ENCODE measurements around the gene RNF227.

RNF227 gene

GRCh38 chr17:7888184-7888920, 27.7 kb downstream of the RNF227 start, which contains the start of gene CHD3:
Gene CHD3 (plus strand): TSS chr17:7888789. CDS start chr17:7889001, 212 bp downstream.
- TF ChIP-seq MYC (IDR thresholded peaks at IDR 0.05; ENCODE audit: low read depth, low read length) (no peak), CTCF (IDR thresholded peaks at IDR 0.05; ENCODE audit: low read depth, low read length) (no peak), POLR2A (IDR thresholded peaks at IDR 0.05; ENCODE audit: extremely low read depth, insufficient read length) (no peak), MAX (IDR thresholded peaks at IDR 0.05; ENCODE audit: low read depth, low read length) (no peak)
- DNase-seq (ENCODE audit: low read depth): no peak
- peak within 1 kb of the TSS; percentile 73 for H3K4me3 ChIP-seq (ENCODE audit: low read depth, low read length)

- H3K4me3 ChIP-seq (ENCODE audit: low read depth, low read length): peak overlapping the region; percentile 73
- no peak for TF ChIP-seq POLR2A (IDR thresholded peaks at IDR 0.05; ENCODE audit: extremely low read depth, insufficient read length)
- no peak for TF ChIP-seq MAX (IDR thresholded peaks at IDR 0.05; ENCODE audit: low read depth, low read length)
- TF ChIP-seq CTCF (IDR thresholded peaks at IDR 0.05; ENCODE audit: low read depth, low read length): no peak
- TF ChIP-seq MYC (IDR thresholded peaks at IDR 0.05; ENCODE audit: low read depth, low read length): no peak; the same call in 1 of the 2 replicates
- peak; percentile 87 for DNase-seq (ENCODE audit: low read depth)
Observed at GRCh38 chr17:7887482-7888183, 28.5 kb downstream of the RNF227 start.

GRCh38 chr17:7887038-7887481, 29.0 kb downstream of the RNF227 start:
- DNase-seq (ENCODE audit: low read depth): no peak
- H3K4me3 ChIP-seq (ENCODE audit: low read depth, low read length): peak overlapping the region; percentile 64
- TF ChIP-seq CTCF (IDR thresholded peaks at IDR 0.05; ENCODE audit: low read depth, low read length) (no peak), MAX (IDR thresholded peaks at IDR 0.05; ENCODE audit: low read depth, low read length) (no peak), POLR2A (IDR thresholded peaks at IDR 0.05; ENCODE audit: extremely low read depth, insufficient read length) (no peak), MYC (IDR thresholded peaks at IDR 0.05; ENCODE audit: low read depth, low read length) (no peak)

GRCh38 chr17:7886227-7887037, 29.7 kb downstream of the RNF227 start:
- H3K4me3 ChIP-seq (ENCODE audit: low read depth, low read length): peak overlapping the region; percentile 64
- TF ChIP-seq MYC (IDR thresholded peaks at IDR 0.05; ENCODE audit: low read depth, low read length) (no peak), CTCF (IDR thresholded peaks at IDR 0.05; ENCODE audit: low read depth, low read length) (no peak), MAX (IDR thresholded peaks at IDR 0.05; ENCODE audit: low read depth, low read length) (no peak), POLR2A (IDR thresholded peaks at IDR 0.05; ENCODE audit: extremely low read depth, insufficient read length) (no peak)
- peak; percentile 45 for DNase-seq (ENCODE audit: low read depth)

GRCh38 chr17:7885367-7886226, 30.5 kb downstream of the RNF227 start:
- peak; percentile 74 for DNase-seq (ENCODE audit: low read depth)
- H3K4me3 ChIP-seq (ENCODE audit: low read depth, low read length): peak overlapping the region; percentile 64
- TF ChIP-seq MYC (IDR thresholded peaks at IDR 0.05; ENCODE audit: low read depth, low read length) (0 out of 2 replicates have a peak, but pooled peaks have one; percentile 5), POLR2A (IDR thresholded peaks at IDR 0.05; ENCODE audit: extremely low read depth, insufficient read length) (peak; percentile 28), CTCF (IDR thresholded peaks at IDR 0.05; ENCODE audit: low read depth, low read length) (no peak), MAX (IDR thresholded peaks at IDR 0.05; ENCODE audit: low read depth, low read length) (0 out of 2 replicates have a peak, but pooled peaks have one; percentile 38)

All from NB4 (cell line).